Measurements from ENCODE around the gene FEZF1.

The FEZF1 gene

DNA sequence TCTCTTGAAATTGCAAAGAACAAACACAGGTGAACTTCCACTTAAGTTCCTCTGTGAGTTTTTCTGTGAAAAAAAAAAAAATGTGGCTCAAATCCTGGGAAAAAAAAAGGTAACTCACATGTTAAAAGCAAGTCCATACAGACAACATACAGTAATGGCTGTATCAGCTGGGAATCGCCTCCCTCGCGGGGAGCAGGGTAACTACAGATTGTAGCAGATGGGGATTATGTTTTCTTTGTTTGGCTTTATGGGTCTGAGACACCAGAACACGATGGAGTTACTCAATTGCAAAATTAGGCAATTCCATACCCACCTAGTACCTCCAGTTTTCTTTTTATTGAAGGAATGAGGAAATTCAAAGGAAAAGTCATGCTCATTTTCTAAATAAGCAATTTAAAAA, 42.3 kb downstream of the FEZF1 start:
- no peak overlapping the region for H3K4me3 ChIP-seq (replicated peaks in 1 of 2; ENCODE audit: low read depth in 2 of 2, low read length in 2 of 2)
- TF ChIP-seq, protein P1, sequence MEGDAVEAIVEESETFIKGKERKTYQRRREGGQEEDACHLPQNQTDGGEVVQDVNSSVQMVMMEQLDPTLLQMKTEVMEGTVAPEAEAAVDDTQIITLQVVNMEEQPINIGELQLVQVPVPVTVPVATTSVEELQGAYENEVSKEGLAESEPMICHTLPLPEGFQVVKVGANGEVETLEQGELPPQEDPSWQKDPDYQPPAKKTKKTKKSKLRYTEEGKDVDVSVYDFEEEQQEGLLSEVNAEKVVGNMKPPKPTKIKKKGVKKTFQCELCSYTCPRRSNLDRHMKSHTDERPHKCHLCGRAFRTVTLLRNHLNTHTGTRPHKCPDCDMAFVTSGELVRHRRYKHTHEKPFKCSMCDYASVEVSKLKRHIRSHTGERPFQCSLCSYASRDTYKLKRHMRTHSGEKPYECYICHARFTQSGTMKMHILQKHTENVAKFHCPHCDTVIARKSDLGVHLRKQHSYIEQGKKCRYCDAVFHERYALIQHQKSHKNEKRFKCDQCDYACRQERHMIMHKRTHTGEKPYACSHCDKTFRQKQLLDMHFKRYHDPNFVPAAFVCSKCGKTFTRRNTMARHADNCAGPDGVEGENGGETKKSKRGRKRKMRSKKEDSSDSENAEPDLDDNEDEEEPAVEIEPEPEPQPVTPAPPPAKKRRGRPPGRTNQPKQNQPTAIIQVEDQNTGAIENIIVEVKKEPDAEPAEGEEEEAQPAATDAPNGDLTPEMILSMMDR (IDR thresholded peaks at IDR 0.05; ENCODE audit: low read depth, low read length) = no peak
- DNase-seq (ENCODE audit: low read depth in 2 of 2) = no peak

DNA sequence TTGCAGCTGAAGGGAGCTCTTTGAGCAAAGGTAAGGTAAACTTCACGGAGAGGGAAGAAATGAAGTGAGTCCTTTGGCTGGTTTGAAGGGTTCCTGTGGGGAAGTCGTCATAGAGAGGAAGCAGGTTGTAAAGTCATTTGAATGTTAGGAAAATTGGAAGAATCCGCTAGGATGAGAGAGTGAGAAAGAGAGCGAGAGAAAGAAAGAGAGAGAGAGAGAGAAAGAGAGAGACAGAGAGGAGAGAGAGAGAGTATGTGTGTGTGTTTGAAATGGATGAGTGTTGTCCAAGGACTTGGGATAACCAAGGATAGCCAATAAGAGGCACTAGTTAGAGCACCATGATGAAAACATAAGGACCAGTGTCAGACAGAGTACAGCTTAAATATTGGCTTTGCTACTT, 43.1 kb downstream of the FEZF1 start:
- H3K4me3 ChIP-seq (replicated peaks in 1 of 2; ENCODE audit: low read depth in 2 of 2, low read length in 2 of 2) = no peak overlapping the region
- TF ChIP-seq, protein P1 (IDR thresholded peaks at IDR 0.05; ENCODE audit: low read depth, low read length) = no peak
- DNase-seq (ENCODE audit: low read depth in 2 of 2) = no peak

DNA sequence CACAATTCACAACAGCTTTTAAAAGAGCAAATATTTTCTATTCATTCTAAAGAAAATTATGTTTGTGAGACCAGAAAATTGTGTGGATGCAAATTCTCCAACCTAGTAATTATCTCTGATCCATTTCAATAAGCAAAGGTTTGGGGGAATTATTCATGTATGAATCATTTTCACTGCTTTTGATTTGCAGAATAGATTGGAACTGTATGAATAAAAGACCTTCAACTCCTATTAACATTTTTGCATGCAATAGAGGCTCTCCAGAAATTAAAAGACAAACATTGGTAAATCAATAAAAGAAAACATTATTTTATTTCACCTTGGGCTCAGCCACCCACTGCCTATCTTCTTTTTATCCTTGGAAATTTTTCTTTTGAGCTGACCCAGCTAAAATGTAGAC, 43.5 kb downstream of the FEZF1 start:
- no peak for DNase-seq (ENCODE audit: low read depth in 2 of 2)
- TF ChIP-seq, protein P1 (IDR thresholded peaks at IDR 0.05; ENCODE audit: low read depth, low read length) = no peak
- no peak overlapping the region for H3K4me3 ChIP-seq (replicated peaks in 1 of 2; ENCODE audit: low read depth in 2 of 2, low read length in 2 of 2)

DNA sequence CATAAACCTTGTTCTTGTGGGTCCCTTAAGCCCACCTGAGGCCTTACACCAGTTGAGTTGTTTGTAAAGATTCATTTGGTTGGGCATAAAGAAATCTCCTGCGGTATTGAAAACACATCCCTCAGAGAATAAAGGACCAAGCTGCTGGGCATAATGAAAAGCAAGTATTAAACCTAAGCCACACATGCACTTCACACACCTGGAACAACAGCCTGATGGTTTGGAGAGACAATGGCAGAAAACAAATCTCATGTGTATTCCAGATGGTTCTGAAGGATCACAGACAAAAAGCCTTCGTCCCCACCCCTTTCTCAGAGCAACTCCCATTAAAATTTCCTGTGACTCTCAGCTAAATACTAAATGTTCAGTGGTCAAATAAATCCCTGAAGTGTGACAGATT, 44.2 kb downstream of the FEZF1 start:
- TF ChIP-seq, protein P1 (IDR thresholded peaks at IDR 0.05; ENCODE audit: low read depth, low read length) = no peak

DNA sequence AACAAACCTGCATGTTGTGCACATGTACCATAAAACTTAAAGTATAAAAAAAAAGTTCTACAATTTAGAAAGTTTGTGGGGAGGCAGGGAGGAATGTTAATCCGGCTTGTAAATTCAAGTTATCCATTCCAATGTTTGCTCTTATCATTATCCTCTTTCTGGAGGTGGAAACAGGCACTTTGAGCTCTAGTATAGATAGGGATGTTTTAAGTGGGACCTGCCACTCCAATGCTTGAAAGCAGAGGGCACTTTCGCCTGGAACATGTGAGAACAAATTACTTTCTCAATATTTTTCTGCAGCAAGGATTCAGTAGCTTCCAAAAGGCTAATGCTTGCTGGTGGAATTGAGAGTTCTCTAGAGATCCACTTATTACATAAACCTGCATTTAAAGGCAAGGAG, 45.6 kb downstream of the FEZF1 start:
- TF ChIP-seq, protein P1 (IDR thresholded peaks at IDR 0.05; ENCODE audit: low read depth, low read length) = no peak
- no peak for DNase-seq (ENCODE audit: low read depth in 2 of 2)
- H3K4me3 ChIP-seq (replicated peaks in 1 of 2; ENCODE audit: low read depth in 2 of 2, low read length in 2 of 2) = no peak overlapping the region

More for the DNA sequence above, 44.2 kb downstream of the FEZF1 start:
- no peak overlapping the region for H3K4me3 ChIP-seq (replicated peaks in 1 of 2; ENCODE audit: low read depth in 2 of 2, low read length in 2 of 2)
- DNase-seq (ENCODE audit: low read depth in 2 of 2) = no peak

DNA sequence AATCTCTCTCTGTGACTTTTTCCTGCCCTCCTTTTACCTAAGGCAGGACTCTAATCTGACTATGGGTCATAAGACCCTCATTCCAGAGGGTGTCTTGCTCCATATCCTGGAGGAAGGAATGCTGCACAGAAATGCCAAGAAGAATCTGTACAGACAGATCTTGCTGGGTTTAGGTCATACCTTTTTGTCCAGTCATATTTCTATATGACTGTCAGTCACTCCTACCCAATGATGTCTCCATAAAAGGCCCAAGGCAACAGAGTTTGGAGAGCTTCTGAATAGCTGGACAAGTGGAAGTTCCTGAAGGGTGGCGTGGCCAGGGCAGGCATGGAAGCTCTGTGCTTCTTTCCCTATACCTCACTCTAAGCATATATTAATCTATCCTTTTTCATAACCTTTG, 47.5 kb downstream of the FEZF1 start:
- TF ChIP-seq, protein P1 (IDR thresholded peaks at IDR 0.05; ENCODE audit: low read depth, low read length) = no peak
- H3K4me3 ChIP-seq (replicated peaks in 1 of 2; ENCODE audit: low read depth in 2 of 2, low read length in 2 of 2) = no peak overlapping the region
- DNase-seq (ENCODE audit: low read depth in 2 of 2) = no peak

DNA sequence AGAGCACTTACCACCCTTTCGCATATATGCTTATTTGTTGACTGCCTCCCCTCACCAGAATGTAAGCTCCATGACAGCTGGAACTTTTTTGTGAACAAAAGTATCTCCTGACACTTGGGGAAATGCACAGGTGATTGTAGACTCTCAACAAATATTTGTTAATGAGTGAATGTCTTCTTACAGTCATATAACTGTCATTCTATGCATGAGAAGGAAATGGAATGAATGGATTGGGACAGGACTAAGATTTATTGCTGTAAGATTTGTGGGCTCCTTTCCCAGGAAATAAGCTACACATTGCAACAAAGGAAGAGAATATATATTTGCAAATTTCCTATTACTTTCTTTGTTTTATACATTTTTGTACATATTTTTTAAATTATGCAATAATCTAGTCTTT, 48.5 kb downstream of the FEZF1 start:
- no peak for DNase-seq (ENCODE audit: low read depth in 2 of 2)
- TF ChIP-seq, protein P1 (IDR thresholded peaks at IDR 0.05; ENCODE audit: low read depth, low read length) = no peak
- H3K4me3 ChIP-seq (replicated peaks in 1 of 2; ENCODE audit: low read depth in 2 of 2, low read length in 2 of 2) = no peak overlapping the region

Data from cardiac fibroblast (primary cell).